GM19328 (cell line): ENCODE data around the gene ARHGAP24.
"Not testable (repeated sequence)": the region's sequence is repeated elsewhere in the genome, so short reads cannot be mapped to it uniquely, and the experiment has no call there.

Experiments used
- ATAC-seq: cut with Tn5 transposase; IDR thresholded peaks from one replicate; pipeline ENCODE4 v1.9.1; 2021; ENCODE audit warnings: mild to moderate bottlenecking, moderate library complexity; ENCODE audit not compliant: unreplicated experiment

Gene ARHGAP24

DNA sequence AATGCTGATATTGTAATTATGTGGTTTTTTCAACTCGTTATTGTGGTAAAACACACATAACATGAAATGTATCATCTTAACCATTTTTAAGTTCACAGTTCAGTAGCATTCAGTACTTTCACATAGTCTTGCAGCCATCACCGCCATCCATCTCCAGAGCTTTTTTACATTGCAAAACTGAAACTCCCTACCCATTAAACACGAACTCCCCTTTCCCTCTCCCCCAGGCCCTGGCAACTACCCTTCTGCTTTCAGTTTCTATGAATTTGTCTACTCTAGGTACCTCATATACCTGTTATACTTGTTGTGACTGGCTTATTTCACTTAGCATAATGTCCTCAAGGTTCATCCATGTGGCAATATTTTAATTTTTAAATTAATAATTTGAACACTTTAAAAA is 504.3 kb downstream of the ARHGAP24 start:
- ATAC-seq = peak; percentile 49

DNA sequence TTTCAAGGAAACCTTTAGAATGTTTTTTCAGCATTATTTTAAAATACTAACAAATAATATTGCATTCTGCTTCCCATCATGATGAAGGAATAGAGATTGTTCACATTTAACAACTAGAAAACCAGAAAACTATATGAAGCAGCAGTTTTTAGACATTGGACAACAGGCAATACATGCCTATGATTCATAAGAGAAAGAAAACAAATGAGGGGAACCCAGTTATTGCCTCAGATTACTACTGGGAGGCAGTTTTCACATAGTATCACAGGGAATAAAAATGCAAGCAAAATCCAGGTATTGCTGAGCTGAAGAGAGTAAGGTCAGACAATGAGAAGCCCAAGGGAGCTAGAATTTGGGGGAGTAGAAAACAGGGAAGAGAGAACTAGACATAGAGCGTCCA is 511.3 kb downstream of the ARHGAP24 start:
- ATAC-seq = no peak

DNA sequence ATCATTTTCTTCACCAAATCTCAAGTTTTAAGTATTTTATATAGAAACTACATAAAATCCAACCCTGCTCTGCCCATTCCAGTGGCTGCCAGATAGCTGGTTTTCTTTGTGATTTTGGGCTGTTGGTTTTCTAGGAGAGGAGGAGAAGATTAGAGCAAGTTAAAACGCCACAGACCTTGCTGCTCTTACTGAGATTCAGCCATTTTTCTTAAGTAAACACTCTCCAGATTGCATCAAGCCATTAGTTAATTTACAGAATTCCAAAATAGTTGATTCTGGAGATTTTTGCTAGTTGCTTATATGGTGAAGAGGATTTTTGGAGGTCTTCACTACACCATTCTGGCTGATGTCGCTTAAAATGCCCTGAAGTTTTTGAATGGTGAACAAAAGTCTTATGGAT is 518.7 kb downstream of the ARHGAP24 start:
- ATAC-seq = no peak

DNA sequence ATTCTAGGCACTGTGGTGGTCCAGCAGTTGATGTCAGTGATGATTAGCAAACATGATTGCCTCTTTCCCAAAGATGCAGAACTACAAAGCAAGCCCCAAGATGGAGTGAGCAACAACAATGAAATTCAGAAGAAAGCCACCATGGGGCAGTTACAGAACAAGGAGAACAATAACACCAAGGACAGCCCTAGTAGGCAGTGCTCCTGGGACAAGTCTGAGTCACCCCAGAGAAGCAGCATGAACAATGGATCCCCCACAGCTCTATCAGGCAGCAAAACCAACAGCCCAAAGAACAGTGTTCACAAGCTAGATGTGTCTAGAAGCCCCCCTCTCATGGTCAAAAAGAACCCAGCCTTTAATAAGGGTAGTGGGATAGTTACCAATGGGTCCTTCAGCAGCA is 519.6 kb downstream of the ARHGAP24 start:
- ATAC-seq = no peak

DNA sequence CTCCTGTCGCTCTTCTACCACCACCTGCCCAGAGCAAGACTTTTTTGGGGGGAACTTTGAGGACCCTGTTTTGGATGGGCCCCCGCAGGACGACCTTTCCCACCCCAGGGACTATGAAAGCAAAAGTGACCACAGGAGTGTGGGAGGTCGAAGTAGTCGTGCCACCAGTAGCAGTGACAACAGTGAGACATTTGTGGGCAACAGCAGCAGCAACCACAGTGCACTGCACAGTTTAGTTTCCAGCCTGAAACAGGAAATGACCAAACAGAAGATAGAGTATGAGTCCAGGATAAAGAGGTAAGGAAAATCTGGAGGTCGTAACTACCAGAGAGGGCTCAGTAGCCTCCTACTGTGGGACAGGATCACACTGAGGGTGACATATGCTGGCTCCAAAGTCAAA is 520.4 kb downstream of the ARHGAP24 start:
- ATAC-seq = no peak

- no peak for ATAC-seq
Observed at GRCh38 chr4:86001591-86001990, 526.6 kb downstream of the ARHGAP24 start.

DNA sequence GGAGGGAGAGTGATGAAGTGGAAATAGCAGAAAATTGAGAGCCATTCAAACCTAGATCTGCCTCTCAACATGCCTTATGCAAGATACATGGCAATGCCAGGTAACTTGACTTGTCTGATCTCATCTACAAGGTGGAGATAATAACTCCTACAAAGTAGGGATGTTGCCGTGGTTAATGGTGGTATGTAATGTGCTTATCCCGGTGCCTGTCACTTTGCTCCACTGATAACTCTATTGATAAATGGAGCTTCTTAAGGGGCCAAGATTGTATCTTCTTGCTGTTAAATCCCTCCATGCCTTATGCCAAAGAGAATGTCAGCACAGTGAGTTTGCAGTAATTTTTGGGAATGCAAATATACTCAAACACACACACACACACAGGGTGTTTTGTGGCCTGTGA is 529.1 kb downstream of the ARHGAP24 start:
- no peak for ATAC-seq

- ATAC-seq = no peak
Observed at GRCh38 chr4:86006057-86006456, 531.1 kb downstream of the ARHGAP24 start.

GRCh38 chr4:86007042-86007441 is 532.1 kb downstream of the ARHGAP24 start:
- ATAC-seq = no peak

DNA sequence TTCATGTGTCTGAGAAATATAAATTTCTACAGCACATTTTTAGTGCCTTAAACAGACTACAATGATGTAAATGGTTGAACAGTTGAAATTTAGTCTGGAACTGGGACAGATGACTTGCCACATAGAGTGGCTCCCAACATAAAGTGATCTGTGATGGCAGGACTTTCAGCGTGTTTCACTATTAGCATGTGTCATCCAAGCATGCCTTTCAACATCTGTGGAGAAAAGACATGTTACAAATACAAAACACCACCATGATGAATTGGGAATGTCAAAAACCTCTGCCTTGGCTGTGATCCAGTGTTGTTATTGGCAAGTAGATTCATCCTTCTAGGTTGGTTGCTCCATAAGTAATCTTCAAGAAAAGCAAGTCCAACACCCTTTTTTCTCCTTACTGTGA is 536.2 kb downstream of the ARHGAP24 start:
- no peak for ATAC-seq

- ATAC-seq = no peak
Observed at GRCh38 chr4:86013621-86014020, 538.7 kb downstream of the ARHGAP24 start.

- ATAC-seq = no peak
Observed at GRCh38 chr4:86014599-86014998, 539.6 kb downstream of the ARHGAP24 start.

DNA sequence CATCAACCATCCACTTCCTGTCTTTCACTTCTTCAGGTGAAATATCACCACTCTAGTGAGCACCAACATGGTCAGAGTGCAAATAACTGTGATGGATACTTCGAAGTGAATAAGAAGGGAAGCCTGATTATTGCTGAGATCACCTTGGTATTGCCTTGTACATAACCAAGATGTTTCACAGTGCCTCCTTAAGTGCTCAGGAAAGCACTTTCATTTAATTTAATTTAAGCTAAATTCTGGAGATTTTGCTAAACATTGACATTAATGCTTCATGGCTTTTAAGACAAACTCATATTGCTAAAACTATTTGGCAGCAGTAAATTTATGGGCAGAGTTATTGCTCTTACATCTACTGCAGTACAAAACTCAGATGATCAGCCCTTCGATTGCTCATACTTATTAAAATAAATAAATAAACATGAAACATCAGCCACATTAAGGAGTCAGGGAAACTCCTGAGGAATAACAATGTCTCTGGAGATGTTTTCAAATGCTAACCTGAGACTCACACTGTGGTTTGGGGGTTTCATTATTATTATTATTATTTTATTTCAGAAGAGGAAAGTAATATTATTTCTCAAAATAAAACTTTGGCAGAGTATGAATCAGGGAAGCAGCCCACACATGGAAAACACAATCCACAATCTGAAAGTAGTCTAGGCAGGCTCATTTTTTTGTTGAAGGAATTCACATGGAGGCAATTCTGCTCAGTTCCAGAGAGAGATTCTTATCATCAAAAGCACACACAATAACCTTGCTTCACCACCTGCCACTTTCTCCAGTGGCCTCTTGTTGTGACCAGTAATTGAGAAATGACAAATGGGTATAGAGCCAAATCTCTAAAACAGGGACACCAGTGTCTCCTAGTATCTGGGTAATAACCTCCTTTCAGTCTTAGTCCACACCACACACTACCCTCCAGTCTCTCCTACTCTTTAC is 540.7 kb downstream of the ARHGAP24 start:
- ATAC-seq = no peak

DNA sequence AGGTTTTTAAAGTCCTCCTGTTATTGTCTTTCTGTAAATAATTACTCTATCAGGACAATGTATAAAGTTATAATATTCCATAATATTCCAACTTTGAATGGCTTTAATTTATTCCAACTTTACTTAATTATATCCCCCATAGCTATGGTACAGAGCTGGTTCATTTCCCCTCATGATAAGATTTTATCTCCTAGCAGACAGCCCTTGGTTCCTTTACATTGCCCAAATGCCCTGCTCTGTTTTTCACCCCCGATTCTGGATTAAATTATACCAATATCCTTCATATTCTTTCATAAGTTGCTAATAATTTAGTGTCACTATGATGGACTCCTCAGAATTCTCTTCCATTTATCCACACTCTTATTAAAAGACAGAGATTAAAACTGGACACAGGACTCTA is 544.4 kb downstream of the ARHGAP24 start:
- no peak for ATAC-seq

DNA sequence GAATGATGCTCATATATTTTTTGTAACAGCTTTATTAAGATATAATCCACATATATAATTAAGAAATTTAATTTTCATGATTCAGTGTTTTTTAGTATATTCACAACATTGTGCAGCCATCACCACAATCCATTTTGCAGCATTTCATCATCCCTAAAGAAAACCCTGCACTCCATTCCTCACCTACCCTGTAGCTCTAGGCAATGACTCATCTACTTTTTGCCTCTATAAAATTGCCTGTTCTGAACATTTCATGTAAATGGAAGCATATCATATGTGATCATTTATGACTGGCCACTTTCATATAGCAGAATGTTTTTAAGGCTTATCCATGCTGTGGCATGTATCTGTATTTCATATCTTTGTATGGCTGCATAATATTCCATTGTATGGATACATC is 545.0 kb downstream of the ARHGAP24 start:
- no peak for ATAC-seq

DNA sequence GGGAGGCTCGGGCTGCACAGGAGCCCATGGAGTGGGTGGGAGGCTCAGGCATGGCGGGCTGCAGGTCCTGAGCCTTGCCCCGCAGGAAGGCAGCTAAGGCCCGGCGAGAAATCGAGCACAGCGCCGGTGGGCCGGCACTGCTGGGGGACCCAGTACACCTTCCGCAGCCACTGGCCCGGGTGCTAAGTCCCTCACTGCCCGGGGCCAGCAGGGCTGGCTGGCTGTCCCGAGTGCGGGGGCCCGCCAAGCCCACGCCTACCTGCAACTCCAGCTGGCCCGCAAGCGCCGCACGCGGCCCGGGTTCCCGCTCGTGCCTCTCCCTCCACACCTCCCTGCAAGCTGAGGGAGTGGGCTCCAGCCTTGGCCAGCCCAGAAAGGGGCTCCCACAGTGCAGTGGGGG is 546.7 kb downstream of the ARHGAP24 start:
- not testable (repeated sequence) for ATAC-seq

DNA sequence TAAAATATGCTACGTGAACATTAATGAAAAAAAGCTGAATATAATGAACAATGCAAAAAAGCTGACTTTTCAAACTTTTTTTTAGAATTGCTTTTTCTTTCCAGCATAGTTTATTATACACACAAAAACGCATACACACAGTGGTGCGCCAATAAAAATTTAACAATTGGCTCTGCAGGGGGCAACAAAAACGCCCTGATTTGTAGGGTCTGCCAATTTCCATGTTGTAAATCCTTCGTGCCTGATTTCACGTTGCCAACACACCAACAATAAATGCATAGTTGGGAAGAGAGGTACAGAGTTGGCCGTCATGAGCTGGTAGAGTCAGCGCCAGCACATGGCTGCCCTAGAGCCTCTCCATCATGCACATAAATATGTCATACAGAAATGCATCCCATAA is 551.8 kb downstream of the ARHGAP24 start:
- no peak for ATAC-seq

- no peak for ATAC-seq
Observed at GRCh38 chr4:86031927-86032326, 557.0 kb downstream of the ARHGAP24 start.

- no peak for ATAC-seq
Observed at GRCh38 chr4:86032476-86033022, 557.6 kb downstream of the ARHGAP24 start.

DNA sequence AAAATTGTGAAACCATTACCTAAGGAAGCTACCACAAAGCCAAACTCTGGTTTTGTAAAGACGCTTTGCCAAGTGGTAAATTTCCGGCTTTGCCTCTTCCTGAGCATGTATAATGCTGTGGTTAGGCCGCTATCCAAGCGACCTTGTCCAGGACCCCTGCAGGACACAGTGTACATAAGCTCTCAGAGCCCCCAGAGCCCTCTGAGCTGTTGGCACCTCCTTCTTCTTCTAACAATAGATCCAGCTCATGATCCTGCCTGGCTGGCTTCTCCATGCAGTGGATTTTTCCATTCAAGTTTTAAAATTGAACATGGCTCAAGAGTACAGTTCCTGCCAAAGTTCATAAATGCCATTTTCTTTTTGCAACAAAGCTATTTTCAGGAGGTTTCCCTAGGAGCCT is 558.2 kb downstream of the ARHGAP24 start:
- ATAC-seq = no peak

DNA sequence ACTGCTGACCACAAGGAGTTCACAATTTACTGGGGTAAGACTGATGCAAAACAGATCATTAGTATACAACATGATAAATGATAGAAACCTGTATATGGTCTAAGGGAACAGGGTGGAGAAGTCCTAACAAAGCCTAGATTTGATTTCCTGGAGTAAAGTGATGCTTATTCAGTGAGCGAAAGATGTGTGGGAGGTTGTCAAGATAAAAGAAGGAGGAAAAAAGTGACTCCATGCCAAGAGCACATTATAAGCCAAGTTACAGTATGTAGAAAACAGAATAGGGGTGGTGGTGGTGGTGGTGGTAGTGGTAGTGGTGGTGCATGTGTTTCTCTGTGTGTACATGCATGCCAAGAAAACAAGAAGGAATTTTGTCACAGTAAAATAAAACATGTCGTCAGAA is 559.7 kb downstream of the ARHGAP24 start:
- no peak for ATAC-seq

GRCh38 chr4:86035688-86036087 is 560.7 kb downstream of the ARHGAP24 start:
- ATAC-seq = no peak

- ATAC-seq = no peak
Observed at GRCh38 chr4:86036736-86037135, 561.8 kb downstream of the ARHGAP24 start.
